ENCODE measurements around the gene RGS7. TPM values are rescaled to one million over a fixed set of nuclear protein-coding genes. Genes with fewer than 3 reads are reported as not detected.

The RGS7 gene
- total RNA-seq, 2 donors from 2014 or later = 0.10 to 0.24 TPM

DNA sequence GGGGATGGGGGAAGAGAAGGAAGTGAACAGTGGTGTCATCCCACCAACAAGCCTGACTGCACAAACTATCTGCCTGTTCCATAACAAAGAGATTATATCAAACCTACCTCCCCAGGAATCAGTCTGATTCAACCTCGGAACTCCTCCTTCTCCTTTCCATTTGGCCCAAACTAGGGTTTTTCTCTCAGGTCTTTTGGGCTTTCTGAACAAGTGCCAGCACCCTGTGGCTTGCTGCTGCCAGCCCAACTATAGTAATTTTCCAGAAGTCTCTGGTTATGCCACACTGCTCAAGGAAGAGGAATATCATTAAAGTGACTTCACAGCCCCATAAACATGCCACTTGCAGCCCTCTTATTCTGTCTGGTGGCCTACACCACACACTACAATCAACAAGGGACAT, 70.5 kb downstream of the RGS7 start:
- Histone ChIP-seq H3K36me3 (no peaks in the 10 kb centered on the region), H3K9ac (ENCODE audit: low read depth in 2 of 2, low read length in 2 of 2) (no peak overlapping the region), H3K27ac (no peak overlapping the region), H3K4me1 (no peaks in the 10 kb centered on the region), H3K9me3 (no peaks in the 10 kb centered on the region), H3K4me3 (no peak overlapping the region), H3K27me3 (no peaks in the 10 kb centered on the region)
- intact Hi-C loops (cut with DNase I) = no loop called here
- TF ChIP-seq, protein P1, sequence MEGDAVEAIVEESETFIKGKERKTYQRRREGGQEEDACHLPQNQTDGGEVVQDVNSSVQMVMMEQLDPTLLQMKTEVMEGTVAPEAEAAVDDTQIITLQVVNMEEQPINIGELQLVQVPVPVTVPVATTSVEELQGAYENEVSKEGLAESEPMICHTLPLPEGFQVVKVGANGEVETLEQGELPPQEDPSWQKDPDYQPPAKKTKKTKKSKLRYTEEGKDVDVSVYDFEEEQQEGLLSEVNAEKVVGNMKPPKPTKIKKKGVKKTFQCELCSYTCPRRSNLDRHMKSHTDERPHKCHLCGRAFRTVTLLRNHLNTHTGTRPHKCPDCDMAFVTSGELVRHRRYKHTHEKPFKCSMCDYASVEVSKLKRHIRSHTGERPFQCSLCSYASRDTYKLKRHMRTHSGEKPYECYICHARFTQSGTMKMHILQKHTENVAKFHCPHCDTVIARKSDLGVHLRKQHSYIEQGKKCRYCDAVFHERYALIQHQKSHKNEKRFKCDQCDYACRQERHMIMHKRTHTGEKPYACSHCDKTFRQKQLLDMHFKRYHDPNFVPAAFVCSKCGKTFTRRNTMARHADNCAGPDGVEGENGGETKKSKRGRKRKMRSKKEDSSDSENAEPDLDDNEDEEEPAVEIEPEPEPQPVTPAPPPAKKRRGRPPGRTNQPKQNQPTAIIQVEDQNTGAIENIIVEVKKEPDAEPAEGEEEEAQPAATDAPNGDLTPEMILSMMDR (IDR thresholded peaks at IDR 0.05) = no peak
- DNase-seq = no peak

DNA sequence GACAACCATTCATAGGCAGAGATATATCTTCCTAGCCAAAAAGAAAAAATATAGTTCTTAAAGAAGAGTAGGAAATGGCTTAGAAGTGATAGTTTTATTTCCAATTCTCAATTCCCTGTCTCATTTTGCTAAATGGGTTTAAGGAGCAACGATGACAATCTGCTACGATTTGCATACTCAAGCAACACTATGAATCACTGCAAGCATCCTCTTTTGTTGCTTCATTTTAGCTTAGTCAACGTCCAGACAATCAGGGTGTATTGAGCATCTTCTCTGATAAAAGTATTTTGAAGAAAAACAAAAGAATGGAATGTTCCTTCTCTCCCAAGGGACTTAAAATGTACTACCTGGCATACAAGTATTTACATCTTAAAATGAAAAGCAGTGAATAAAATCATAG, 80.6 kb downstream of the RGS7 start:
- Histone ChIP-seq H3K9me3 (no peaks in the 10 kb centered on the region), H3K27me3 (no peaks in the 10 kb centered on the region), H3K36me3 (no peaks in the 10 kb centered on the region), H3K27ac (no peak overlapping the region), H3K4me3 (no peak overlapping the region), H3K4me1 (no peaks in the 10 kb centered on the region), H3K9ac (ENCODE audit: low read depth in 2 of 2, low read length in 2 of 2) (no peak overlapping the region)
- TF ChIP-seq, protein P1 (IDR thresholded peaks at IDR 0.05) = no peak
- intact Hi-C loops (cut with DNase I) = no loop called here
- DNase-seq = no peak

DNA sequence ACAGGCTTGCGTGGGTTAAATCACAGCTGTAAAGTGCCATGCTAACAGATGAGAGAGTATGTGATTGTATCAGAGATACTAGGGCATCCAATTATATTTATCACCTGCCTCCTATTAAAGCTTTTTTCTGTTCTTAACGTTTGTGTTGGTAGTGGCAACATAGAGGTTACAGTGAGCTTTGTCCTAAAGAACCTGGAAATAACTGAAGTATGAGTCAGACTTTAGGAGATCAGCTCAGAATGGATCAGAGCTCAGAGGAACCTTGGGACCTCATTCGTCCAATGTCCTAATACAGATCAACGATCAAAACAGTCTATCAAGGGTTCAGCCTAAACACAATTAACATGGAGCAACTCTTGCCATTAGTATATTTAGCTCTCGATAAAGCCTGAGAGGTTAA, 81.0 kb downstream of the RGS7 start:
- no peak for DNase-seq
- intact Hi-C loops (cut with DNase I) = no loop called here
- H3K27ac ChIP-seq = no peak overlapping the region
- no peaks in the 10 kb centered on the region for H3K9me3 ChIP-seq
- no peak overlapping the region for H3K4me3 ChIP-seq
- TF ChIP-seq, protein P1 (IDR thresholded peaks at IDR 0.05) = no peak
- H3K27me3 ChIP-seq = no peaks in the 10 kb centered on the region
- no peaks in the 10 kb centered on the region for H3K4me1 ChIP-seq
- H3K9ac ChIP-seq (ENCODE audit: low read depth in 2 of 2, low read length in 2 of 2) = no peak overlapping the region
- no peaks in the 10 kb centered on the region for H3K36me3 ChIP-seq

DNA sequence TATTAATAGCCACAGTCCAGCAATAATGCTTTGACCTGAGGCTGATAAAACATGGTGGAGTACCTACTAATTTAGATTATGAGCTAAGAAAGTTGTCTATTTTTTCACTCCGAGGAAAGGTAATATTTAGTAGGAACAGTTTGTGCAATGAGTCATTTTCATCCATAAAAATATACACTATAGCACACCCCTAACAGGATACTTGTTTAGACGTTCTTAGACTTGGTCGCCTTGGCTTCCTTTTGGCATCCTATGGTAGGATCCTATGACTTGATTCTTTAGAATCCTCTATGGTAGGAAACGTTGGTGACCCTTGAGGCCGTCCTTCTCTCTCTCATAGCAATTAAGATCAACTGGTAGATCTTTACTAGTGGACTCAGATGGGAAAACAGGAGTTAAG, 81.8 kb downstream of the RGS7 start:
- Histone ChIP-seq H3K27ac (no peak overlapping the region), H3K4me1 (no peaks in the 10 kb centered on the region), H3K9ac (ENCODE audit: low read depth in 2 of 2, low read length in 2 of 2) (no peak overlapping the region), H3K4me3 (no peak overlapping the region), H3K36me3 (no peaks in the 10 kb centered on the region), H3K9me3 (no peaks in the 10 kb centered on the region), H3K27me3 (no peaks in the 10 kb centered on the region)
- intact Hi-C loops (cut with DNase I) = no loop called here
- TF ChIP-seq, protein P1 (IDR thresholded peaks at IDR 0.05) = no peak
- no peak for DNase-seq

DNA sequence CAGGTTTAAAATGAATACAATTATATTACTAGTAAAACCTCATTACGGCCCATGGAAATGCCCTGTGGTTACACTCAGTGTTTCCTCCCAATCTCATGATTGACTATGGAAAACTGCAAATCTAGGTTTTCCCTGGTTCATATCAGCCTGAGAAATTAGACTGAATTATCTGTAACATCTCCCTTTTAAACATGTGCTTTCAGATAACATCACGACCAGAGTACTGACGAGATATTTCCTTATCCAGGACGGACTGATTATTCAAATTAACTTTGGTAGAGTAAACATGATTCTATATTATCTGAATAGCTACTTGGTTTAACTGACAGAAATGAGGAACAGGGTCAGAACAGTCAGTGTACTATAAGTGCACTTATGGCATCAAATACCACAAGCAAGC, 82.3 kb downstream of the RGS7 start:
- intact Hi-C loops (cut with DNase I) = no loop called here
- Histone ChIP-seq H3K27me3 (no peaks in the 10 kb centered on the region), H3K36me3 (no peaks in the 10 kb centered on the region), H3K9ac (ENCODE audit: low read depth in 2 of 2, low read length in 2 of 2) (no peak overlapping the region), H3K27ac (no peak overlapping the region), H3K4me3 (no peak overlapping the region), H3K4me1 (no peaks in the 10 kb centered on the region), H3K9me3 (no peaks in the 10 kb centered on the region)
- DNase-seq = no peak
- TF ChIP-seq, protein P1 (IDR thresholded peaks at IDR 0.05) = no peak

DNA sequence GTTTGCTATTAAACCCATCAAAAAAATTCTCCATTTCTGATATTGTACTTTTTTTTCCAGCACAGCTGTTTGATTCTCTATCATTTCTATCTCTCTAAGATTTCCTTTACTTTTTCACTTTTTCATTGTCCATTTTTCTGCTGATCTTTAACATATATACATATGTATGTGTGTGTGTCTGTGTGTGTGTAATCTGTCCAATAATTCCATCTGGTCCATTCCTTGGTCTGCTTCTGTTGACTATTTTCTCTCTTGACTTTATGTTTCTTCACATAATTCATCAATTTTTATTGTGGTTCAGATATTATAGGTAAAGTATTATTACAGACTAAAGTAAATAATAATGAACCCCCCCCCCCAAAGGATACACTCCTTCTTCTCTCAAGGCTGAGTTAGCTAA, 84.2 kb downstream of the RGS7 start:
- intact Hi-C loops (cut with DNase I) = no loop called here
- no peaks in the 10 kb centered on the region for H3K9me3 ChIP-seq
- TF ChIP-seq, protein P1 (IDR thresholded peaks at IDR 0.05) = no peak
- H3K27me3 ChIP-seq = no peaks in the 10 kb centered on the region
- no peaks in the 10 kb centered on the region for H3K36me3 ChIP-seq
- H3K4me1 ChIP-seq = no peaks in the 10 kb centered on the region
- H3K4me3 ChIP-seq = no peak overlapping the region
- H3K9ac ChIP-seq (ENCODE audit: low read depth in 2 of 2, low read length in 2 of 2) = no peak overlapping the region
- H3K27ac ChIP-seq = no peak overlapping the region
- DNase-seq = no peak
